Peyer's patch (tissue), 4 donors: ENCODE results near the gene TCF15.

Experiments
- POLR2A ChIP-seq, 2 donors: fragments of 450-650 bp; IDR thresholded peaks; one replicate each; pipeline ENCODE4 v1.5.1; 2017; ENCODE audit warnings: antibody characterized with exemption in 2 of 2, mild to moderate bottlenecking in 2 of 2, moderate library complexity in 2 of 2
- TF ChIP-seq, protein P1 (sequence below), 6 experiments: fragments of 450-650 bp in 4 of 6; fragments of 200-600 bp in 2 of 6; sonication (generic) in 1 of 6; IDR thresholded peaks; one replicate each; pipeline ENCODE4 v1.5.1; 2017 to 2019; ENCODE audit warnings: antibody characterized with exemption in 6 of 6, mild to moderate bottlenecking in 3 of 6, moderate library complexity in 1 of 6

DNA sequence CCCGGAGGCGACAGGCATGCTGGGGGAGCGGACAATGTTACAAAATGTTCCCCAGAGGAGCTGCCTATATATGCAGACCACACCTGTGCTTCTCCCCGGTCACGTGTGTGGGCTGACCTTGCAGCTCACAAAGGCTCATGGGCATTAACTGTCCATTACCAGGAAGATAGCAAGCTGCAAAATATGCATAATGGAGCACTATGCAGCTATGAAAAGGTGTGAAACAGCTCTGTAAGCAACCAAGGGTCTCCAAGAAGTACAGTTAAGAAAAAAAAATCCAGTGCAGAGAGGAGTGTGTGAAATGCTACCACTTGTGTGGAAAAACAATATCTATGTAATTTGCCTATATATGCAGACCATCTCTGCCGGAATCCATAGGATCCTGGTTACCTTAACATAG, 9.4 kb downstream of the TCF15 start:
- no peak for TF ChIP-seq POLR2A (IDR thresholded peaks at IDR 0.05)
- TF ChIP-seq, protein P1, sequence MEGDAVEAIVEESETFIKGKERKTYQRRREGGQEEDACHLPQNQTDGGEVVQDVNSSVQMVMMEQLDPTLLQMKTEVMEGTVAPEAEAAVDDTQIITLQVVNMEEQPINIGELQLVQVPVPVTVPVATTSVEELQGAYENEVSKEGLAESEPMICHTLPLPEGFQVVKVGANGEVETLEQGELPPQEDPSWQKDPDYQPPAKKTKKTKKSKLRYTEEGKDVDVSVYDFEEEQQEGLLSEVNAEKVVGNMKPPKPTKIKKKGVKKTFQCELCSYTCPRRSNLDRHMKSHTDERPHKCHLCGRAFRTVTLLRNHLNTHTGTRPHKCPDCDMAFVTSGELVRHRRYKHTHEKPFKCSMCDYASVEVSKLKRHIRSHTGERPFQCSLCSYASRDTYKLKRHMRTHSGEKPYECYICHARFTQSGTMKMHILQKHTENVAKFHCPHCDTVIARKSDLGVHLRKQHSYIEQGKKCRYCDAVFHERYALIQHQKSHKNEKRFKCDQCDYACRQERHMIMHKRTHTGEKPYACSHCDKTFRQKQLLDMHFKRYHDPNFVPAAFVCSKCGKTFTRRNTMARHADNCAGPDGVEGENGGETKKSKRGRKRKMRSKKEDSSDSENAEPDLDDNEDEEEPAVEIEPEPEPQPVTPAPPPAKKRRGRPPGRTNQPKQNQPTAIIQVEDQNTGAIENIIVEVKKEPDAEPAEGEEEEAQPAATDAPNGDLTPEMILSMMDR (IDR thresholded peaks at IDR 0.05): no peak
